GM12878 (cell line): ENCODE measurements around the gene PLD4. TPM values are rescaled to one million over a fixed set of nuclear protein-coding genes. Genes with fewer than 3 reads are reported as not detected.

Experiments used
- ATAC-seq: fragments of 200-7000 bp; cut with Tn5 transposase; 3 replicates; pipeline ENCODE4 v1.9.1; 2020; ENCODE audit warnings: mild to moderate bottlenecking, moderate library complexity
- BruUV-seq: library from RNA; stranded (reverse); fragments of 400-500 nt; replicated peaks from 2 replicates; lab custom pipeline; 2021; lab: Mats Ljungman, UMichigan
- CTCF ChIA-PET: fragments of 300-600 bp; sonication (Branson Sonifier 250); formaldehyde crosslinking; extraction: SDS; loops from one replicate; lab custom pipeline; 2021; ENCODE audit warnings: inconsistent platforms; lab: Yijun Ruan, JAX
- POLR2A ChIA-PET: fragments of 350-600 bp; formaldehyde crosslinking; extraction: SDS; loops from one replicate; lab custom pipeline; 2021; ENCODE audit warnings: inconsistent platforms; lab: Charles Lee
- RAD21 ChIA-PET: fragments of 300-600 bp; sonication (Branson Sonifier 250); formaldehyde crosslinking; loops from one replicate; lab custom pipeline; 2023; ENCODE audit warnings: antibody characterized with exemption; ENCODE audit not compliant: unreplicated experiment; lab: Charles Lee
- SMC1A ChIA-PET: fragments of 300-600 bp; sonication (Branson Sonifier 250); formaldehyde crosslinking; loops from one replicate; lab custom pipeline; 2023; ENCODE audit not compliant: unreplicated experiment, uncharacterized antibody; lab: Charles Lee
- DNase-seq: peaks from one replicate; pipeline ENCODE4 v3.0.0-alpha.2; 2011; ENCODE audit warnings: low read depth, low spot score
- FAIRE-seq: peaks from 3 replicates; lab custom pipeline; 2011; peaks lifted over from hg19 to GRCh38; lab: Jason Lieb, UNC
- H2AFZ ChIP-seq: 2 replicates; pipeline ENCODE4 v1.6.0; 2011; ENCODE audit warnings: low read depth, low read length, control low read depth; ENCODE audit not compliant: control insufficient read depth
- H3K27ac ChIP-seq: 2 replicates; pipeline ENCODE4 v1.5.1; 2011; ENCODE audit warnings: control low read depth; ENCODE audit not compliant: control insufficient read depth, insufficient read depth
- H3K27me3 ChIP-seq, 2 experiments: replicated peaks in 1 of 2; 2 replicates each; pipeline versions ENCODE4 v1.6.0 to v1.6.1; 2011; ENCODE audit warnings: low read length in 1 of 2; ENCODE audit not compliant: control insufficient read depth in 2 of 2, insufficient read depth in 2 of 2
- H3K36me3 ChIP-seq, 2 experiments: 2 replicates each; pipeline ENCODE4 v1.5.1; 2011; ENCODE audit warnings: low read length in 1 of 2; ENCODE audit not compliant: control insufficient read depth in 2 of 2, insufficient read depth in 2 of 2
- H3K4me1 ChIP-seq: 2 replicates; pipeline ENCODE4 v1.6.1; 2011; ENCODE audit warnings: mild to moderate bottlenecking, low read length, moderate library complexity, mixed read lengths; ENCODE audit not compliant: control insufficient read depth, insufficient read depth
- H3K4me2 ChIP-seq: 2 replicates; pipeline ENCODE4 v1.6.0; 2011; ENCODE audit warnings: control low read depth; ENCODE audit not compliant: control insufficient read depth, insufficient read depth
- H3K4me3 ChIP-seq: fragments of 200-600 bp; sonication (generic); 2 replicates; pipeline ENCODE4 v1.5.1; 2016
- H3K79me2 ChIP-seq: 2 replicates; pipeline ENCODE4 v1.6.0; 2011; ENCODE audit warnings: low read length; ENCODE audit not compliant: control insufficient read depth, insufficient read depth
- H3K9ac ChIP-seq: 2 replicates; pipeline ENCODE4 v1.8.0; 2011; ENCODE audit warnings: low read length, control low read depth, mixed read lengths; ENCODE audit not compliant: control insufficient read depth, insufficient read depth
- H3K9me3 ChIP-seq: replicated peaks from 3 replicates; pipeline ENCODE4 v1.5.1; 2011; ENCODE audit warnings: mild to moderate bottlenecking, low read length; ENCODE audit not compliant: control insufficient read depth, insufficient read depth
- H4K20me1 ChIP-seq: 2 replicates; pipeline ENCODE4 v1.6.0; 2011; ENCODE audit not compliant: control insufficient read depth, insufficient read depth
- FOXM1 ChIP-seq: IDR thresholded peaks from 2 replicates; pipeline ENCODE4 v1.6.1; 2012; ENCODE audit warnings: low read depth, mild to moderate bottlenecking, inconsistent platforms, low read length, moderate library complexity
- HDAC2 ChIP-seq: fragments of 200-600 bp; sonication (generic); IDR thresholded peaks from 2 replicates; pipeline ENCODE4 v1.6.1; 2017
- NBN ChIP-seq: fragments of 450-650 bp; IDR thresholded peaks from 2 replicates; pipeline ENCODE4 v1.6.1; 2016
- NFXL1 ChIP-seq: fragments of 450-650 bp; IDR thresholded peaks from 2 replicates; pipeline ENCODE4 v1.6.1; 2017; ENCODE audit warnings: antibody characterized with exemption, mild to moderate bottlenecking, borderline replicate concordance
- WGBS: methylation state at CpG from one replicate; pipeline ENCODE4 v1.1.6; 2016; ENCODE audit warnings: low lambda C conversion rate; ENCODE audit not compliant: insufficient replicate concordance, insufficient coverage; ENCODE audit errors: missing lambda C conversion rate; 5-methylcytosine and 5-hydroxymethylcytosine counted together
- in situ Hi-C: fragments of 300-500 bp; cut with MboI; formaldehyde crosslinking; loops from 9 replicates; pipeline ENCODE4 v1.14.3; 2018; ENCODE audit warnings: mixed read lengths
- intact Hi-C: fragments of 100-400 bp; cut with micrococcal nuclease; formaldehyde crosslinking; loops from one replicate; pipeline ENCODE4 v1.14.2; 2022; ENCODE audit not compliant: unreplicated experiment
- polyA plus RNA-seq, 11 experiments: library from polyadenylated mRNA; depleted of rRNA in 4 of 11; unstranded in 6 of 11; stranded (reverse) in 5 of 11; fragments of >200 nt; fragmentation: Nextera tagmentation in 4 of 11; fragmentation: Illumina TruSeq in 1 of 11; extraction: Ambion mirVana in 4 of 11; extraction: Trizol in 1 of 11; gene quantifications; 1 replicate in 1 of 11; 2 replicates in 10 of 11; pipeline versions ENCODE4 v1.2.1 to v1.2.3, GENCODE V29; 2011 to 2016; ENCODE audit warnings: inconsistent platforms in 2 of 11, missing spikeins in 2 of 11, low read depth in 1 of 11
- total RNA-seq, 4 experiments: library from RNA; depleted of rRNA in 3 of 4; stranded (reverse); fragments of >200 nt in 3 of 4; fragmentation: Illumina TruSeq in 1 of 4; extraction: Trizol in 1 of 4; gene quantifications; 2 replicates each; pipeline versions ENCODE4 v1.2.1 to v1.2.3, GENCODE V29; 2013 to 2021

Gene PLD4
- total and polyA plus RNA-seq, 10 of the 15 experiments (the other 5 are each of a cell fraction or from before 2014, with no cell fraction given): 0.20 to 57.7 (median 9.9) TPM

DNA sequence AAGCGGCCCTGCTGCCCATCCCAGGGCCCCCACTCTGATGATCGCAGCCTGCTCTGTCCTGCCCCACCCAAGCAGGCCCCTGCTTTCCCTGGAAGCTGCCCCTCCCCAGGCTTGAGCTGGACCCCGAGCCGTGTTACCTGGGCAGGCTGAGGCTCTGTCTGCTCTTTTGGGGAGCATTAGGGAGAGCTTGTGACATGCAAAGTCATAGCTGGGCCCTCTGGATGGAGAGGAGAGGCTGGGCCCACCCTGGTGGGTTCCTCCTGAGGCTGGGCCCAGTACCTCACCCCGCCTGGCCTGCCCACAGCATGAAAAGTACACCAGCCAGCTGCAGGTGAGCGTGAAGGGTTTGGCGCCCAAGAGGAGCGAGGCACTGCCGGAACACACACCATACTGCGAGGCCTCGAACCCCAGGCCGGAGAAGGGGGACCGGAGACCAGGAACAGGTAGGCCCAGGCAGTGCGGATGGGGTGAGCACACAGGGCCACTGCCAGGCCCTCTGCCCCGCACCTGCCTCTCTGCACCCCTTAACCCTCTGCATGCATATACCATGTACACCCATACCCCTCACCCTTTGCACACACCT, 44.6 kb upstream of the PLD4 start:
- RAD21 ChIA-PET: no interaction called here
- intact Hi-C loops: no loop called here
- Histone ChIP-seq H3K27ac (no peak overlapping the region), H3K9me3 (no peaks in the 10 kb centered on the region), H3K27me3 (no peaks in the 10 kb centered on the region), H3K4me3 (no peak overlapping the region), H3K36me3 (no peaks in the 10 kb centered on the region), H3K4me2 (no peak overlapping the region), H2AFZ (no peak overlapping the region), H3K4me1 (no peaks in the 10 kb centered on the region), H3K79me2 (no peaks in the 10 kb centered on the region), H4K20me1 (no peaks in the 10 kb centered on the region; the same call in 1 of the 2 replicates), H3K9ac (no peak overlapping the region)
- CTCF ChIA-PET: no interaction called here
- no peak for TF ChIP-seq NBN
- SMC1A ChIA-PET: no interaction called here
- BruUV-seq: no TSS peak
- in situ Hi-C loops: no loop called here
- DNase-seq (no peak), FAIRE-seq (no peak), ATAC-seq (no peak)
- POLR2A ChIA-PET: no interaction called here
- WGBS: 45% methylated on average over 15 of the region's 15 CpGs

DNA sequence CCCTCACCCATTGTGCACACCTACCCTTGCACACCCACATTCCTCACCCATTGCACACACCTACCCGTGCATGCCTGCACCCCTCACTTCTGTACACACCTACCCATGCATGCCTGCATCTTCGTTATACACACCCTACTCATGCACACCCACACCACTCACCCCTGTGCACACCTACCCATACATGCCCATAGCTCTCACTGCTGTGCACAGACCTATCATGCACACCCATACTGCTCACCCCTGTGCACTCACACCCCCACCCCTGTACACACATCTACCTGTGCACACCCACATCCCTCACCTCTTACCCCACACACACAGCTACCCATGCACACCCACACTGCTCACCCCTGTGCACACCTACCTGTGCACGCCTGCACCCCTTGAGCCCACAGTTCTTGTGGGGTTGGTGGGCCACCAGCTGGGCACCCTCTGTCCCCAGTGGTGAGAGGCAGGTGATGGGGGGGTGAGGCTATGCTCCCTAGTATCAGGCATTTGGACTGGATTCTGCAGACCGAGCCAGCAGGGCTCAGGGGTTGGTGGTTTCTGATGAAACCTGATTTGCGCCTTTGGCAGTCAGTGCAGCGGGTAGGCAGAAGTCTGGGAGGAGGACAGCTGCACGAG, 44.0 kb upstream of the PLD4 start:
- Histone ChIP-seq H3K4me2 (no peak overlapping the region), H3K9ac (no peak overlapping the region), H3K9me3 (no peaks in the 10 kb centered on the region), H3K27ac (no peak overlapping the region), H3K79me2 (no peaks in the 10 kb centered on the region), H3K4me1 (no peaks in the 10 kb centered on the region), H4K20me1 (no peaks in the 10 kb centered on the region; the same call in 1 of the 2 replicates), H3K36me3 (no peaks in the 10 kb centered on the region), H2AFZ (no peak overlapping the region), H3K27me3 (no peaks in the 10 kb centered on the region), H3K4me3 (no peak overlapping the region)
- no peak for ATAC-seq
- no peak for DNase-seq
- TF ChIP-seq NFXL1 (no peak), FOXM1 (no peak), HDAC2 (no peak)
- CTCF ChIA-PET: no interaction called here
- RAD21 ChIA-PET: no interaction called here
- FAIRE-seq: no peak
- 37% methylated on average over 7 of the region's 7 CpGs for WGBS
- in situ Hi-C loops: no loop called here
- BruUV-seq: no TSS peak
- SMC1A ChIA-PET: no interaction called here
- POLR2A ChIA-PET: interaction anchor here (0.5 kb wide), 1 partner anchor 105 kb away, joined by 3 read pairs; the partner anchor contains the start of gene CLBA1
- intact Hi-C loops: no loop called here
